Activated naive CD4-positive, alpha-beta T cell treated with anti-CD3 and anti-CD28 coated beads, Interleukin-2, amount 50 U/mL, for 72 hours (primary cell): ENCODE measurements around the gene CDKN1C. TPM values are rescaled to one million over a fixed set of nuclear protein-coding genes. Genes with fewer than 3 reads are reported as not detected.

Experiments used
- ATAC-seq, 2 donors: fragments of 150-1000 bp; cut with Tn5 transposase; 2 replicates each; pipeline ENCODE4 v1.10.0; 2021; ENCODE audit warnings: mild to moderate bottlenecking in 2 of 2, moderate library complexity in 2 of 2
- DNase-seq, 2 donors: peaks; one replicate each; pipeline ENCODE4 v3.0.0; 2021 to 2022; ENCODE audit warnings: low spot score in 2 of 2
- H3K27ac Mint-ChIP-seq, 2 donors: one replicate each; pipeline ENCODE4 v1.8.0; 2022; ENCODE audit warnings: mild to moderate bottlenecking in 2 of 2, mixed read lengths in 2 of 2
- H3K36me3 Mint-ChIP-seq, 2 donors: one replicate each; pipeline ENCODE4 v1.8.0; 2022; ENCODE audit warnings: mixed read lengths in 2 of 2
- H3K9me3 Mint-ChIP-seq, 2 donors: one replicate each; pipeline ENCODE4 v1.8.0; 2022; ENCODE audit warnings: mixed read lengths in 2 of 2
- total RNA-seq, 2 donors: library from RNA; stranded (reverse); gene quantifications; one replicate each; pipeline ENCODE4 v1.2.3, GENCODE V29; 2022

Gene CDKN1C
- total RNA-seq, 2 donors from 2014 or later: 1.5 to 1.8 TPM

DNA sequence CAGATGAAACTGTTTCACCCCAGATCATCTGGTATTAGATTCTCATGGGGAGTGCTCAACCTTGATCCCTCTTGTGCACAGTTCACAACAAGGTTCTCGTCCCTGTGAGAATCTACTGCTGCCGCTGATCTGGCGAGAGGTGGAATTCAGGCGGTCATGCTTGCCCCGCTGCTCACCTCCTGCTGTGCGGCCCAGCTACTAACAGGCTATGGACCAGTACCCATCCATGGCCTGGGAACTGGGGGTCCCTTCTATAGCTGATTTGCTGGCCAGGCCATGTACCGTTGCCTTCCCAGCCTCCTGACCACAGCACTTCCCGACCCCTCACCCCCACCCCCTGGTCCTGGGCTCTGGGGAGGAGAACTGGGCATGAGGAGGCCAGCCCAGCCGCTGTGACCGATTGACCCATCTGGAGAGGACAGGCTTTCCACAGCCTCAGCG lies 41.1 kb upstream of the CDKN1C start:
- Mint-ChIP-seq H3K27ac (no peak overlapping the region), H3K36me3 (no peaks in the 10 kb centered on the region), H3K9me3 (no peaks in the 10 kb centered on the region)
- no peak for DNase-seq
- no peak for ATAC-seq

DNA sequence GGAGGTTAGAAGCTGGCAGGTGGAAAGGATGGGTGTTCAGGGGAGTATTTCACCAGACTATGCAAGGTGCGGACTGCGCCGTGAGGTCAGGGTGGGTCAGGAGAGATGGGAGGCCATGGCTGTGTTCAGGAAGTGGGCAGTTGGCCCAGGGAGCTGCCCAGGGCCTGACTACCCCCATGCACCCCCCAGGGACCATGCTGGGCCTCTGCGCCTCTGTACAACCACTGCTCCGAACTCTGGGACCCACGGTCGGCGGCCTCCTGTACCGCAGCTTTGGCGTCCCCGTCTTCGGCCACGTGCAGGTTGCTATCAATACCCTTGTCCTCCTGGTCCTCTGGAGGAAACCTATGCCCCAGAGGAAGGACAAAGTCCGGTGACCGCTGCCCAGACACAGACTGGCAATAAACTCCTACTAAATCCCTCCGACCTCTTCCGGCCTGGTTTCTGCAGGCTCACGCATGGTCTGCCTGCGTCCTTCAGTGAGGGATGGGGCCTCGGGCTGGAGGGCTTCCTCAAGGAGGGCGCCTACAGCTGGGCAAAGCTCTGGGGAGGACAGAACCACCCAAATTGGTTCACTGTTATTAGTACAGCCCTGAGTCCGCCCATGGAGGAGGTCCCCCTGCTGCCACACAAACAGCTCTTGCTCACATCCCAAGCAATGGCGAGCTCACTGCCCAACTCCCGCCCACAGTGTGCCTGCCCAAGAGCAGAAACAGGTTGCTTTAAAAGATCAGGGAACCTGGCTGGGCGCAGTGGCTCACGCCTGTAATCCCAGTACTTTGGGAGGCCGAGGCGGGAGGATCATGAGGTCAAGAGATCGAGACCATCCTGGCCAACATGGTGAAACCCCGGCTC lies 39.5 kb upstream of the CDKN1C start:
- no peaks in the 10 kb centered on the region for H3K9me3 Mint-ChIP-seq
- no peak overlapping the region for H3K27ac Mint-ChIP-seq
- ATAC-seq: no peak
- no peaks in the 10 kb centered on the region for H3K36me3 Mint-ChIP-seq
- no peak for DNase-seq

DNA sequence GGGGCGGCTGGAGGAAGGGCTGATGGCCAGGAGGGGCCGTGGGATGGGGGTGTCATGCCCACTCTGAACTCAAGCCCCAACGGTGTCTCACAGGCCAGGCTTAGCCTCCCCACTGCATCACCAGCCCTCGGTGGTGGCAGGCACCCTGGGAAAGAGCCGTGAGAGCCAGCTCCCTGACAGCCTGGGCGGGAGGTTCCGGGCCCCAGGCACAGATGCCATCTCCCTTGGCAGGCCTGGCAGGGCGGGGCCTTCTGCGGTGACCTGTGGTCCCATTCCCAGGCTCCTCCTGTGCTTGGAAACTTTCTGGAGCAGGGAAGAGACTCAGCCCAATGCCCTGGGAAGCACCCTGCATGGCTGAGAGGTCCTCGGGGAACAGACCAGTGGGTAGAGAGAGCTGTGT lies 38.8 kb upstream of the CDKN1C start:
- no peak overlapping the region for H3K27ac Mint-ChIP-seq
- no peaks in the 10 kb centered on the region for H3K36me3 Mint-ChIP-seq
- H3K9me3 Mint-ChIP-seq: no peaks in the 10 kb centered on the region
- DNase-seq (no peak), ATAC-seq (no peak)

DNA sequence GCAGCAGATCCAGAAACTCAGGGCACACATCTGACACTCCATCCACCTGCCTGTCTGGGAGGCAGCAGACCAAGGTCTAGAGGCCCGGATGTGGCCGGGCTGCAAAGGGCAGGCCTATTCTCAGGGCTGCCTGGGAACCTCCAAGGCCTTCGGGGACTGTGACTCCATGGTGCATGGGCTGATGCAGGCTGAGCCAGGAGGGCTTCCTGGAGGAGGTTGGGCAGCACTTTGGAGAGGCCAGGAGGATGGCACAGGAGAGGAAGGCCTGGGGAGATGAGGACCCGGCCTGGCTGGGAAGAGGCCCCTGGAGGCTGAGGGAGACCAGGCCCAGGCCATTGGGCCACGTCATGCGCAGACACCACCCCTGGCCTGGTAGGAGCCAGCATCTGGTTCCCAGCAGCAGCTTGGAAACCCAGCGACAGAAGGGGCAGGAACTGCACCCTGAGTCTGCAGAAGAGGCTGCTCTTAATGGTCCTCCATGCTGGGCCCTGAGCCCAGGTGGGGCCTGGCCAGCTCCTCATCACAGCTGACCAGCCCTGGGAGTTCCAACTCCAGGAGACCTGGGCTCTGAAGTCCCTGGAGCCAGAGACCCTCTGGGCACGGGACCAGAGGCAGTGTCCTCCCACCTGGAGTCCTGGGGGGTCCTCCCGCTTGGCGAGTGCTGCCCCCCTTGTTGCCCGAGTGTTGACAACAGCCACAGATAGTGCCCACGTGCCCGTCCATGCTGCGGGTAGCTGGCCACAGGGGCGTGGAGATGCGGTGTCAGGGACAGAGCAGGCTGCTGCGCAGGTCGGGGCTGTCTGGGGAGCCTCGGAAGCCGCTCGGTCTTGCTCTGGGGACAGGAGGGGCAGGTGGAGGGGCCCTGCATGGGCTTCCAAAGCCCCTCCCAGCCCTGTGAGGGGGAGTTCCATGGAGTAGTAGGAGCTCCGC lies 38.1 kb upstream of the CDKN1C start:
- Mint-ChIP-seq H3K27ac (no peak overlapping the region), H3K9me3 (no peaks in the 10 kb centered on the region), H3K36me3 (no peaks in the 10 kb centered on the region)
- DNase-seq (no peak), ATAC-seq (peak in 1 of 2 donors; percentile 6)

DNA sequence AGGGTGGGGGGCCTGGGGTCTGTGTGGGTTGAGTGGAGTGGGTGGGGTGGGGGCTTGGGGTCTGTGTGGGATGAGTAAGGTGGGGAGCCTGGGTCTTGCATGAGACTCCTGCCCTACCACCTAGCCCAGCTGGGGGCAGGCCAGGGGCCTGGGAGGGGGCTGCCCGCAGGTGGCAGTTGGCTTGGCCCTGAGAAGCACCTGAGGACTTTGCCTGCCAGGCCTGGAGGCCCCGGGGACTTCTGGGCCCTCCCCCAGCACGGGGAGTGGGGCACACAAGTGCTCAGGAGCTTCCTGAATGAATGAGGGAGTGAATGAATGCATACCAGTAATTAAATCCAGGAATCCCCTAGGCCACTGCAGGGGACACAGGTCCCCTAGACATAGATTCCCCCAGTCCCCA lies 37.1 kb upstream of the CDKN1C start:
- DNase-seq (no peak), ATAC-seq (no peak)
- no peaks in the 10 kb centered on the region for H3K9me3 Mint-ChIP-seq
- no peak overlapping the region for H3K27ac Mint-ChIP-seq
- no peaks in the 10 kb centered on the region for H3K36me3 Mint-ChIP-seq

DNA sequence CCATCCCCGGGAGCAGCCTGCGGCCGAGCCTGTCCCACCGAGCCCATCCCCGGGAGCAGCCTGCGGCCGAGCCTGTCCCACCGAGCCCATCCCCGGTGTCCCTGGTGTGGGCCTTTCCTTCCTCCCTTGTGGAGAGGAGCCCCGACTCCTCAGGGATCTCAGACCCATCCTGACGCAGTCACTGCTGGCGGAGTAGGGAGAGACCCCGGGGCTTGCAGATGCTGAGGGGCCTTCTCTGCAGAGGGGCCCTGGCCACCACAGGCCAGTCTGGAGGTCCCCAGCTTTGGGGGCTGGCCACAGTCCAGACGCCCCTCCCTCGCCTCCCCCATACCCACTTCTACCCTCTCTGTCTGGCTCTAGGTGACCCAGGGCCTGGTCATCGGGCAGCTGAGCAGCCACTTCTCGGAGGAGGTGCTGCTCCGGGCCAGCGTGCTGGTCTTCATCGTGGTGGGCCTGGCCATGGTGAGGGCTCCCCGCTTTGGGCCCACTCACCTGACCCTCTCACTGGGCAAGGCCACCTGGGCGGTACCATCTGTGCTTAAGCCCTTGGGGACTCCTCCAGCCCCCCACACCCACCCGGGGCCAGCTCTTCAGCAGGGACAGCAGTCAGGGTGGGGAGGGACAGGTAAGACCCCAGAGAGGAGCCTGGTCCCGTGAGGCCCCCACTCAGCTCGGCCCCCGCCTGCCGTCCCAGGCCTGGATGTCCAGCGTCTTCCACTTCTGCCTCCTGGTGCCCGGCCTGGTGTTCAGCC lies 36.3 kb upstream of the CDKN1C start:
- no peaks in the 10 kb centered on the region for H3K9me3 Mint-ChIP-seq
- ATAC-seq (no peak), DNase-seq (no peak)
- H3K36me3 Mint-ChIP-seq: no peaks in the 10 kb centered on the region
- no peak overlapping the region for H3K27ac Mint-ChIP-seq

DNA sequence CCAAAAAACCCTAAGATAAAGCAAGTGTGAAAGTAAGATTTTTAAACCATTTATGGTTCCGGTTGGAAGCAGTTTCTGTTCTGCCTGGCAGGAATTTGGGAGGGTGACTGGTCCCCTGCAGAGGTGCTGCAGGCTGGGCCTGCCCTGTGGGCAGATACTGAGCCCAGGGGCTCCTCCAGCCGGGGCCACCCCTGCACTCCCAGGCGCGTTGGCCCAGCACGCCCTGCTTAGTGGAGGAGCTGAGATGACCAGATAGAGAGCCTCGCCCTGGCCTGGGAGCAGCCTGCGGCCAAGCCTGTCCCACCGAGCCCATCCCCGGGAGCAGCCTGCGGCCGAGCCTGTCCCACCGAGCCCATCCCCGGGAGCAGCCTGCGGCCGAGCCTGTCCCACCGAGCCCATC lies 35.7 kb upstream of the CDKN1C start:
- DNase-seq (no peak), ATAC-seq (no peak)
- Mint-ChIP-seq H3K9me3 (no peaks in the 10 kb centered on the region), H3K27ac (no peak overlapping the region), H3K36me3 (no peaks in the 10 kb centered on the region)

DNA sequence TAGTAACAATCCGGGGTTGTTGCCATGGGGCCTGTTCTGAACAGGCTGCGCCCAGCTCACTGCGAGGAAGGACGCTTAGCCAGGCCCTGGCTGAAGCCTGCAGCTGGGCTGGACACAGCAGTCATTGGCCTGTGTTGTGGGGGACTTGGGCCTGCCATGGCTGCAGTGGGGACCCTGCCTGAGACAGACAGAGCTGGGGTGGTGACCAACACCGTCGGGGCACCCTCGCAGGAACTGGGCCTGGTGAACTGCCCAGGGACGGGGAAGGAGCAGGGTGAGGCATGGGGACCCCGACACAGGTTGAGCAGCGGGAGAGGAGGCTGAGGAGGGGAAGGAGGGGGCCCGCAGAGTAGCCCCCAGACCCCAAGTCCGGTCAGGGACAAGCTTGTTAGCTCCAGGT lies 34.8 kb upstream of the CDKN1C start:
- ATAC-seq (no peak), DNase-seq (no peak)
- Mint-ChIP-seq H3K36me3 (no peaks in the 10 kb centered on the region), H3K27ac (no peak overlapping the region), H3K9me3 (no peaks in the 10 kb centered on the region)

DNA sequence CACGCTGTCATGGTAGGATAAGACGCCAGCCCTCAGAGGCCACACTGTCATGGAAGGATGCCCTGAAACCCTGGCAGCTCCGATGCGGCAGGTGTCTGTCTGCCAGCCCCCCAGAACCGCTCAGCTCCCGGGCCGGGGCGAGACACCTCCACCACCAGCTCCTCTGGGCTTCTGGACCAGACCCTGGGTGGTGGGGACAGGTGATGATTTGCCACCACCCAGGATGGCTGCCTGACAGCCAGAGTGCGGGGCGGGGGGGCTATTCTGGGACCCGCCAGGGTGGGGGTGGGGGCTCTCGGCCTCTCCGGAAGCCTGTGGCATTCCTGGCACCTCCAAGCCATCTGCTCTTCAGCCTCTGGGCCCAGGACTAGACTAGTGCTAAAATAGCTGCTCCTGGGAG lies 34.3 kb upstream of the CDKN1C start:
- H3K9me3 Mint-ChIP-seq: no peaks in the 10 kb centered on the region
- no peak for ATAC-seq
- no peak for DNase-seq
- H3K27ac Mint-ChIP-seq: no peak overlapping the region
- no peaks in the 10 kb centered on the region for H3K36me3 Mint-ChIP-seq

DNA sequence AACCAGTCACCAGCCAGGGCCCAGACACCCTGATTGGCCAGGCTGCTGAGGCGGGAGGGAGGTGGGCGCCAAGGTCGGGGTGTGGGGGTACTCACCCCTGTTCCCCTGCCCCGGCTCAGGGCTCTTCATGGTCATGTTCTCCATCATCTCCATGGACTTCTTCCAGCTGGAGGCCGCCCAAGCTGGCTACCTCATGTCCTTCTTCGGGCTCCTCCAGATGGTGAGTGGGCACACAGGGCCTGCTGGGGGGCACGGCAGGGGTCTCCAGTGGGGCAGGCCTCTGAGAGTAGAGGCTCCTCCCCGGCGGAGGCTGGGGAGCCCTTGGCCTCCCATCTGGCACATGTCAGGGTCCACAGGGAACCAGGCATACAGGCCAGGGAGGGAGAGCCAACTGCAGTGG lies 33.6 kb upstream of the CDKN1C start:
- H3K9me3 Mint-ChIP-seq: no peaks in the 10 kb centered on the region
- DNase-seq (no peak), ATAC-seq (no peak)
- H3K27ac Mint-ChIP-seq: no peak overlapping the region
- no peaks in the 10 kb centered on the region for H3K36me3 Mint-ChIP-seq

DNA sequence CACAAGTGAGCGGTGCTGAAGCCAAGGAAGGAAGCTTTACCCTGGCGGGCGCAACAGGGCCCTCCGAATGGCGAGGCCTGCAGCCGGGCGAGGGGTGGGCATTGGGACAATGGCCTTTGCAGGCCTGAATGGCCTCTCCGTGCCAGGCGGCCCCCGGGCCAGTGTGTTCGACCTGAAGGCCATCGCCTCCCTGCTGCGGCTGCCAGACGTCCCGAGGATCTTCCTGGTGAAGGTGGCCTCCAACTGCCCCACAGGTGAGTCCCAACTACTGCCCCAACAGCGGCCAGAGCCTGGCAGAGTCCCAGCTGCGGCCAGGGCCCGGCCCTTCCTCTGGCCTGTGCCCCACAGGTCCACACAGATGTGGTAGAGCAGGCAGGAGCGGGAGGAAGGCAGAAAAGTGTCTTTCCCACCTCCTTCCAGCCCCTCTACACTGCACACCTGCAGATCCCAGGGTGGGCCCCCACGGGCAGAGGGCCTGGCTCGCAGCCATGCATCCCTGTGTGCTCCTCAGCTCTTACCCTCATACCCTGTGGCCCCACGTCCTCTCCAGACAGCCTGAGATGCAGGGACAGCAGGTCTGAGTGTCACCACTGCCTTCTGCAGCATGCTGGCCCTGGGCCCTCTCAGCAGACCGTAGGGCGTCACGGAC lies 32.4 kb upstream of the CDKN1C start:
- Mint-ChIP-seq H3K9me3 (no peaks in the 10 kb centered on the region), H3K36me3 (no peaks in the 10 kb centered on the region), H3K27ac (no peak overlapping the region)
- no peak for ATAC-seq
- no peak for DNase-seq

DNA sequence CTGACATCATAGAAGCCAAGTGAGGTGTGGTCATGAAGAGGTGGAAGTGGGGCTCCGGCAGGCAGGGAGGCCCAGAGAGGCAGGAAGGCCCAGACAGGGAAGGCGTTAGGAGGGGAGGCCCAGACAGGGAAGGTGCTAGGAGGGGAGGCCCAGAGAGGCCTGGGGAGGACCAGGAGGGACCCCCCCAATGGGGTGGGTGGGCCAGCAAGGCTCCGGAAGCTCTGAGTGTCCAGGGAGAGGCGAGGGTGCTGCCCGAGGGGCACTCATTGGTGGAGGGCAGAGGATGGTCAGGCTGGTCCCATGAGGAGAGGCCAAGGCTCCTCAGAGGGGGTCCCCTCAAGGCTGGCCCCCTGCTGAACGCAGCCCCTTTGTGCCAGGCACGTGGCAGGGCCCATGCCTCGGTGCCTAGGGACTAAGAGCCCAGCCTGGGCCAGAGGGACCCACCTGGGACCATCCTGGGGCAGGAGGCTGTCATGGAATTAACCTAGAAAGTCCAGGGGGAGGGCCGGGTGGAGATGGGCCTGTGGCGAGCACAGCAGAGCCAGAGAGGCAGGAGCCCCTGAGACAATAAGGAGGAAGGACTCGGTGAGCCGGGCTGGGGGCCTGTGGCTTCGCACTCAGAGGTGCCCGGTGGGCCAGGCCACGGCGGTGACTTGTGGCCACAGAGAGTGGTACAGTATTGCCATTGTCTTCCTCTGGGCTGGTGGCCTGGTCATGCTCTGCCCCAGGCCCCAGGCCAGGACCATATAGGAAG lies 31.5 kb upstream of the CDKN1C start:
- Mint-ChIP-seq H3K27ac (no peak overlapping the region), H3K9me3 (no peaks in the 10 kb centered on the region), H3K36me3 (no peaks in the 10 kb centered on the region)
- DNase-seq (no peak), ATAC-seq (no peak)

DNA sequence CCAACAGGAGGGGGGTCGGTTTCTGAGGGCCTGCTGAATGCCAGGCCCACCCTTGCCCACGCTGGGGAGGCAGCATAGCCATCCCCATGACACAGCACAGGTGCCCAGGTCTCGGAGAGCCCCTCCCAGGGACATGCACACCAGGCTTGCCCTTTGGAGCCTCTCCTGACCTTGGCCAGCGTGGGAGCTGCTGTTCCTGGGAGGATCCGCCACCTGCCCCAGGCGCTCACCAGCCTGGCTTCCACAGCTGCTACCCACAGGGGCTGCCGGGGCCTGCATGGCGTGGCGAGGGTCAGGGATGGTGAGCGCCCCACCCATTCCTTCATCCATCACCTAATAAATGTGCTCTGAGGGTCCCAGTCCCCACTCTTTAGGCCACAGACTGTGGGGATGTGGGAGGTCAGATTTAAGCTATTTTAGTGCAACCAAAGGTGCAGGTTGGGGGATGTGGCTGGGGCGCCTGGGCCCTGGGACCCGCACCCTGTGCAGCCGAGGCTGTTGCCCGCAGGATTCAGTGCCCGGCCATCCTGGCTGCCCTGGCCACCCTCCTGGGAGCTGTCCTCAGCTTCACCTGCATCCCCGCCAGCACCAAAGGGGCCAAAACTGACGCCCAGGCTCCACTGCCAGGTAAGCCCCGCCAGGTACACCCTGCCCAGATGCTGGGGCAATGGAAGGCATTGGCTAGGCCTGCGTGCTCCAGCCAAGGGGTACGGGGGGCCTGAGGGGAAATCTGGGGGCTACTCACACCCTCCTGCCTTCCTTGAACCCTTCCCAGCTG lies 30.7 kb upstream of the CDKN1C start:
- Mint-ChIP-seq H3K9me3 (no peaks in the 10 kb centered on the region), H3K36me3 (no peaks in the 10 kb centered on the region), H3K27ac (no peak overlapping the region)
- DNase-seq (no peak), ATAC-seq (no peak)

DNA sequence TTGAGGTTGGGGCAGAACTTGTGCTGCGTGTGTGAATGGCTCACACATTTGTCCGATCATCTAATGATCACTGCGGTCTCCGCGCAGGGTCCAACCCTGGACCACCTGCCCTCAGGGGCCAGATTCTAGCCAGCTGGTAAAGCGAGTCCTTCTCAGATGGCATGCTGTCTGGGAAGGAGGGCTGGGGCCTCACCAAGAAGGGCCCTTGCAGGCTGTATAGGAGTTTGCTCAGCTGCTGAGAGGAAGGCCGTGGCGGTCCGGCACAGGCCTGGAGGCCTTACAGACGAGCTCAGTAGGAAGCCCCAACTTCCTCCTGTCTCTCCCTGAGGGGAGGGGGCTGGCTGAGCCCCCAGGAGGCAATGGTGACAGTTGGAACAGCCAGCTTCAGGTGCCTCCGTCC lies 29.9 kb upstream of the CDKN1C start:
- Mint-ChIP-seq H3K9me3 (no peaks in the 10 kb centered on the region), H3K36me3 (no peaks in the 10 kb centered on the region), H3K27ac (no peak overlapping the region)
- DNase-seq: no peak
- no peak for ATAC-seq

DNA sequence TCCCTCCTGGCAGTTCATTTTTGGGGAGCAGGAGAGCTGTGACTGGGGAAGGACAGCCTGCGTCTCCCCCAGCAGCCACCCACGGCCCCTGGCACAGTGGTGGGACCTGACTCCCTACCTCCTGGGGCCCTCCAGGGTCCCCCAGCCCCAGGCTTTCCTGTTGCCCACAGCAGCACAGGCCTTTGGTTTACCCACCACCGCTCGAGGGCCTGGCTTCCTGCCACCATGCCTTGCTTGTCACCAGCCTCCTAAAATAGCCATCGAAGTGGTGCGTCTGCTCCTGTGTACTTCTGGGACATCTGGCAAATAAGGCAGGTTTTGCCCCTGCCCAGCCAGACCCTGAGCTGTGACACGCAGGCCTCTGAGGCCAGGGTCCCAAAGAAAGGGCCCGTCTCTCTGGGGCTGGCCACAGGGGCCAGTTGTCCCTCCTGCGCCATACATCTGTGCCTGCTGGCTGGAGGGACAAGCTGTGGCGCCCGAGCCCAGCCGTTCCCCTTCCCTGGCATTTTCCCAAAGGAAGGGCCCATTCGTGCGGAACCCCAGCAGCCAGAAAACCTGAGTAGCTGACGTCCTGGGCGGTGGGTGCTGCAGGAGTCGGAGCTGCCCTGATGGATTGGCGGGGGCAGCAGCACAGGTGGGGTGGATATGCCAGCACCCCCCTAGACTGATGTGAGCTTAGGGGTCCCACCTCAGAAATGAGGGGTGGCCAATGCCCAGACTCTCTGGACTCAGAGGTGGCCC lies 29.1 kb upstream of the CDKN1C start:
- Mint-ChIP-seq H3K27ac (no peak overlapping the region), H3K36me3 (no peaks in the 10 kb centered on the region), H3K9me3 (no peaks in the 10 kb centered on the region)
- no peak for DNase-seq
- ATAC-seq: no peak
